SH-SY5Y (cell line): Measurements from ENCODE around the gene CTNNA1.

ENCODE experiments used
- GATA2 ChIP-seq: IDR thresholded peaks from 2 replicates; pipeline ENCODE4 v1.6.1; 2011; ENCODE audit warnings: mild to moderate bottlenecking, low read depth, low read length
- GATA3 ChIP-seq: IDR thresholded peaks from 2 replicates; pipeline ENCODE4 v1.6.1; 2011; ENCODE audit warnings: low read depth, mild to moderate bottlenecking, low read length, moderate library complexity

DNA sequence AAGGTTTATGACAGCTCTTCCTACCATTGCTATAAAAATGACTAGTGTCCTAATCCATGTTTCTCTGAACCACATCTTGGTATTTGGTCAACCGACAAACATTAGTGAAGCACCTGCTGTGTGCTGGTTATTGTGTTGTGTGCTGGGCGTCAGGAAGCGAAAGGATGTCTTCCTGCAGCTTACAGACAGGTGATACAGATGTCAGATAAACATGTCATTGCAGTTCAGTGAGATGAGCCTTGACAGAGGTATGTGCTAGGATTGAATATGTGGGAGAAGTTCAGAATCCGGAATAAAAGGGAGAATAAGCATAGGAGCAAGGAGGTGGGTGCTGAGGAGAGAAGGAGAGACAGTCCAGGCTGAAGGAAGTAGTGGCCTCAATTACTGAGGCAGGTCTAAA is 20.3 kb upstream of the CTNNA1 start:
- TF ChIP-seq GATA2 (no peak), GATA3 (no peak)
